GM12878 (cell line): ENCODE results near the gene LRP2BP. TPM values are rescaled to one million over a fixed set of nuclear protein-coding genes. Genes with fewer than 3 reads are reported as not detected.

Source experiments
- ATAC-seq: fragments of 200-7000 bp; cut with Tn5 transposase; 3 replicates; pipeline ENCODE4 v1.9.1; 2020; ENCODE audit warnings: mild to moderate bottlenecking, moderate library complexity
- BruUV-seq: library from RNA; stranded (reverse); fragments of 400-500 nt; replicated peaks from 2 replicates; lab custom pipeline; 2021; lab: Mats Ljungman, UMichigan
- CTCF ChIA-PET: fragments of 300-600 bp; sonication (Branson Sonifier 250); formaldehyde crosslinking; extraction: SDS; loops from one replicate; lab custom pipeline; 2021; ENCODE audit warnings: inconsistent platforms; lab: Yijun Ruan, JAX
- POLR2A ChIA-PET: fragments of 350-600 bp; formaldehyde crosslinking; extraction: SDS; loops from one replicate; lab custom pipeline; 2021; ENCODE audit warnings: inconsistent platforms; lab: Charles Lee
- RAD21 ChIA-PET: fragments of 300-600 bp; sonication (Branson Sonifier 250); formaldehyde crosslinking; loops from one replicate; lab custom pipeline; 2023; ENCODE audit warnings: antibody characterized with exemption; ENCODE audit not compliant: unreplicated experiment; lab: Charles Lee
- SMC1A ChIA-PET: fragments of 300-600 bp; sonication (Branson Sonifier 250); formaldehyde crosslinking; loops from one replicate; lab custom pipeline; 2023; ENCODE audit not compliant: unreplicated experiment, uncharacterized antibody; lab: Charles Lee
- DNase-seq: peaks from one replicate; pipeline ENCODE4 v3.0.0-alpha.2; 2011; ENCODE audit warnings: low read depth, low spot score
- FAIRE-seq: peaks from 3 replicates; lab custom pipeline; 2011; peaks lifted over from hg19 to GRCh38; lab: Jason Lieb, UNC
- H2AFZ ChIP-seq: 2 replicates; pipeline ENCODE4 v1.6.0; 2011; ENCODE audit warnings: low read depth, low read length, control low read depth; ENCODE audit not compliant: control insufficient read depth
- H3K27ac ChIP-seq: 2 replicates; pipeline ENCODE4 v1.5.1; 2011; ENCODE audit warnings: control low read depth; ENCODE audit not compliant: control insufficient read depth, insufficient read depth
- H3K27me3 ChIP-seq, 2 experiments: replicated peaks in 1 of 2; 2 replicates each; pipeline versions ENCODE4 v1.6.0 to v1.6.1; 2011; ENCODE audit warnings: low read length in 1 of 2; ENCODE audit not compliant: control insufficient read depth in 2 of 2, insufficient read depth in 2 of 2
- H3K36me3 ChIP-seq, 2 experiments: 2 replicates each; pipeline ENCODE4 v1.5.1; 2011; ENCODE audit warnings: low read length in 1 of 2; ENCODE audit not compliant: control insufficient read depth in 2 of 2, insufficient read depth in 2 of 2
- H3K4me1 ChIP-seq: 2 replicates; pipeline ENCODE4 v1.6.1; 2011; ENCODE audit warnings: mild to moderate bottlenecking, low read length, moderate library complexity, mixed read lengths; ENCODE audit not compliant: control insufficient read depth, insufficient read depth
- H3K4me2 ChIP-seq: 2 replicates; pipeline ENCODE4 v1.6.0; 2011; ENCODE audit warnings: control low read depth; ENCODE audit not compliant: control insufficient read depth, insufficient read depth
- H3K4me3 ChIP-seq: fragments of 200-600 bp; sonication (generic); 2 replicates; pipeline ENCODE4 v1.5.1; 2016
- H3K79me2 ChIP-seq: 2 replicates; pipeline ENCODE4 v1.6.0; 2011; ENCODE audit warnings: low read length; ENCODE audit not compliant: control insufficient read depth, insufficient read depth
- H3K9ac ChIP-seq: 2 replicates; pipeline ENCODE4 v1.8.0; 2011; ENCODE audit warnings: low read length, control low read depth, mixed read lengths; ENCODE audit not compliant: control insufficient read depth, insufficient read depth
- H3K9me3 ChIP-seq: replicated peaks from 3 replicates; pipeline ENCODE4 v1.5.1; 2011; ENCODE audit warnings: mild to moderate bottlenecking, low read length; ENCODE audit not compliant: control insufficient read depth, insufficient read depth
- H4K20me1 ChIP-seq: 2 replicates; pipeline ENCODE4 v1.6.0; 2011; ENCODE audit not compliant: control insufficient read depth, insufficient read depth
- ATF2 ChIP-seq: IDR thresholded peaks from 2 replicates; pipeline ENCODE4 v1.6.1; 2012; ENCODE audit warnings: low read length, inconsistent platforms
- BACH1 ChIP-seq: fragments of 450-650 bp; IDR thresholded peaks from 2 replicates; pipeline ENCODE4 v1.6.1; 2017; ENCODE audit warnings: mild to moderate bottlenecking, borderline replicate concordance
- CBX3 ChIP-seq: fragments of 200-600 bp; sonication (generic); IDR thresholded peaks from 2 replicates; pipeline ENCODE4 v1.6.1; 2016; ENCODE audit warnings: low read depth, borderline replicate concordance
- ESRRA ChIP-seq: IDR thresholded peaks from 2 replicates; pipeline ENCODE4 v1.6.1; 2012; ENCODE audit warnings: mild to moderate bottlenecking, low read length, improper control_type of control experiment
- IRF3 ChIP-seq: fragments of 450-650 bp; IDR thresholded peaks from 2 replicates; pipeline ENCODE4 v1.6.1; 2014; ENCODE audit warnings: mild to moderate bottlenecking
- LARP7 ChIP-seq: fragments of 450-650 bp; IDR thresholded peaks from 2 replicates; pipeline ENCODE4 v1.6.1; 2017; ENCODE audit warnings: mild to moderate bottlenecking
- NR2C1 ChIP-seq: fragments of 450-650 bp; IDR thresholded peaks from 2 replicates; pipeline ENCODE4 v1.6.1; 2017; ENCODE audit warnings: antibody characterized with exemption, mild to moderate bottlenecking, moderate library complexity
- RELB ChIP-seq: fragments of 450-650 bp; IDR thresholded peaks from 2 replicates; pipeline ENCODE4 v1.6.1; 2017; ENCODE audit warnings: low read depth, mild to moderate bottlenecking, moderate library complexity
- SRF ChIP-seq, 2 experiments: IDR thresholded peaks; 2 replicates each; pipeline ENCODE4 v1.6.1; 2011; ENCODE audit warnings: low read depth in 2 of 2, low read length in 2 of 2, mild to moderate bottlenecking in 1 of 2, moderate library complexity in 1 of 2
- ZSCAN29 ChIP-seq: fragments of 450-650 bp; IDR thresholded peaks from 2 replicates; pipeline ENCODE4 v1.6.1; 2017; ENCODE audit warnings: mild to moderate bottlenecking, moderate library complexity
- WGBS: methylation state at CpG from one replicate; pipeline ENCODE4 v1.1.6; 2016; ENCODE audit warnings: low lambda C conversion rate; ENCODE audit not compliant: insufficient replicate concordance, insufficient coverage; ENCODE audit errors: missing lambda C conversion rate; 5-methylcytosine and 5-hydroxymethylcytosine counted together
- in situ Hi-C: fragments of 300-500 bp; cut with MboI; formaldehyde crosslinking; loops from 9 replicates; pipeline ENCODE4 v1.14.3; 2018; ENCODE audit warnings: mixed read lengths
- intact Hi-C: fragments of 100-400 bp; cut with micrococcal nuclease; formaldehyde crosslinking; loops from one replicate; pipeline ENCODE4 v1.14.2; 2022; ENCODE audit not compliant: unreplicated experiment
- polyA plus RNA-seq, 11 experiments: library from polyadenylated mRNA; depleted of rRNA in 4 of 11; unstranded in 6 of 11; stranded (reverse) in 5 of 11; fragments of >200 nt; fragmentation: Nextera tagmentation in 4 of 11; fragmentation: Illumina TruSeq in 1 of 11; extraction: Ambion mirVana in 4 of 11; extraction: Trizol in 1 of 11; gene quantifications; 1 replicate in 1 of 11; 2 replicates in 10 of 11; pipeline versions ENCODE4 v1.2.1 to v1.2.3, GENCODE V29; 2011 to 2016; ENCODE audit warnings: inconsistent platforms in 2 of 11, missing spikeins in 2 of 11, low read depth in 1 of 11
- total RNA-seq, 4 experiments: library from RNA; depleted of rRNA in 3 of 4; stranded (reverse); fragments of >200 nt in 3 of 4; fragmentation: Illumina TruSeq in 1 of 4; extraction: Trizol in 1 of 4; gene quantifications; 2 replicates each; pipeline versions ENCODE4 v1.2.1 to v1.2.3, GENCODE V29; 2013 to 2021

Gene LRP2BP
- total and polyA plus RNA-seq, 10 of the 15 experiments (the other 5 are each of a cell fraction or from before 2014, with no cell fraction given): 0.27 to 5.2 (median 1.0) TPM

- TF ChIP-seq RELB: no peak
Measured at GRCh38 chr4:185405296-185405999, 9.7 kb upstream of the LRP2BP start (continued).

- DNase-seq: no peak
- Histone ChIP-seq H3K4me1 (peaks cover 6% of the 10 kb centered on the region; the same call in 1 of the 2 replicates), H3K9ac (no peak overlapping the region), H3K4me2 (no peak overlapping the region), H3K79me2 (peaks cover 7% of the 10 kb centered on the region), H3K27me3 (no peaks in the 10 kb centered on the region), H4K20me1 (no peaks in the 10 kb centered on the region), H3K36me3 (peaks cover 2 to 18% of the 10 kb centered on the region in 2 experiments; a peak in 2 of 4 replicates), H3K27ac (no peak overlapping the region), H3K4me3 (no peak overlapping the region), H2AFZ (no peak overlapping the region), H3K9me3 (no peaks in the 10 kb centered on the region)
- TF ChIP-seq LARP7 (no peak), BACH1 (no peak), SRF (IDR thresholded peaks at IDR 0.05; ENCODE audit: low read depth in 2 of 2, low read length in 2 of 2) (no peak), ESRRA (no peak), NR2C1 (no peak), IRF3 (no peak), CBX3 (no peak), ATF2 (no peak), ZSCAN29 (no peak)
- BruUV-seq: no TSS peak
- ATAC-seq: no peak
- WGBS: no CpG with 5 or more reads among the region's 4 CpGs
- ChIA-PET CTCF (interaction anchor here (0.8 kb wide), 1 partner anchor 10 kb away, joined by 3 read pairs; no protein-coding TSS in a partner anchor), SMC1A (interaction anchor here (1.2 to 4.9 kb wide), 2 partner anchors 8 to 138 kb away, joined by 3 to 25 read pairs; partner anchors contain the start of genes ANKRD37 and LRP2BP), POLR2A (interaction anchor here (0.6 to 2.2 kb wide), 8 partner anchors 8 to 1900 kb away, joined by 3 to 15 read pairs (median 4); partner anchors contain the start of genes ANKRD37, LRP2BP and UFSP2), RAD21 (interaction anchor here (0.6 to 2.1 kb wide), 4 partner anchors 8 to 98 kb away, joined by 3 to 12 read pairs (median 4); partner anchors contain the start of genes ANKRD37 and LRP2BP)
- in situ Hi-C loops (no loop called here), intact Hi-C loops (no loop called here)
- FAIRE-seq: no peak
Measured at GRCh38 chr4:185404031-185404430, 8.3 kb upstream of the LRP2BP start.
